ENCODE results near the gene SPATA6L. TPM values are rescaled to one million over a fixed set of nuclear protein-coding genes. Genes with fewer than 3 reads are reported as not detected.
"Not testable (repeated sequence)": the region's sequence is repeated elsewhere in the genome, so short reads cannot be mapped to it uniquely, and the experiment has no call there.

Gene SPATA6L
- total RNA-seq, 1 donor from 2014 or later: 3.7 TPM

GRCh38 chr9:4640027-4640426 lies 26.3 kb downstream of the SPATA6L start:
- no peak for DNase-seq (ENCODE audit: low spot score)
- peak; percentile 88 for ATAC-seq

- no peak for ATAC-seq
- no peak for DNase-seq (ENCODE audit: low spot score)
Observed at GRCh38 chr9:4639420-4639819, 26.9 kb downstream of the SPATA6L start.

GRCh38 chr9:4638968-4639367 lies 27.3 kb downstream of the SPATA6L start:
- DNase-seq (ENCODE audit: low spot score) (no peak), ATAC-seq (no peak)

DNA sequence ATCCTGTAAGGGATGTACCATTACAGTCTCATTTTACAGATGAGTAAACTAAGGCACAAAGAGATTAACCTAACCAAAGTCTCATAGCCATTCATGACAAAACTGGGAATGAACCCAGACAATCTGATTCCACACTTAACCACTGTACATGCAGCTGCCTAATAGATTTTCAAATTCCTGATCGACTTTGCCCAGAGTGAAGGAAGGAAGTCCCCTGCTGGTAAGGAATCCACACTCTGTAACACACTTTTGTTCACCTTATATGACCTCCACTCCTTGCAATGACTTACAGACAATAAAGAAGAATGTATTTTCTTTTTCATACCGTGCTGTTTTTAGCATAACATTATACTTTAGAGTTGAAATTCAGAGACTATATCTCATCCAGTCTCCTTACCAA lies 35.4 kb downstream of the SPATA6L start:
- DNase-seq (ENCODE audit: low spot score): no peak
- ATAC-seq: no peak

- no peak for ATAC-seq
Observed at GRCh38 chr9:4622016-4622415, 44.3 kb downstream of the SPATA6L start.

DNA sequence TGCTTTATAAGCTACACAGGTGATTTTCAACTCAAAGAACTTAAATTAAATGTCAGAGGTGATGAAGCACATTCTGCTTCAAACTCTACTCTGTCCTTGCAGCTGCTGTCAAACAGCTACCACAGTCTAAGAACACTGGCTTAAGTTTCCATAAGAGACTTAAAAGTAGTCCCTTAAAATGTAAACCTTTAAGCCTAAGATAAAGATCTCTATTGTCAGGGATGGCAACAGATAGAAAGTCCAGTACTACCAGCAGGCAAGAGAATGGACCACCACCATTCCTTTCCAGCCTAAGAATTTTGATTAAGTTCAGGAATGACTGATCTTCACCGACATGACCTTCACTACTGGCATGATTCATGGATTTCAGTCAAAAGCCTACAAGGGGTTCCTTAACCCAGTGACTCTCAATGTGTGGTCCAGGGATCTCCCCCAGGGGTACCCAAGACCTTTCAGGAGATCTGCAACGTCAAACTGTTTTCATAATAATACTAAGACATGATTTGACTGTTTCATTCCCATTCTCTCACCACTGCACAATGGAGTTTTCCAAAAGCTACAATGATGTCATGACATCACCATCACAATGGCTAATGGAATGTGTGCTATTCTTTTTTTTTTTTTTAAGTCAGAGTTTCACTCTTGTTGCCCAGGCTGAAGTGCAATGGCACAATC lies 45.3 kb downstream of the SPATA6L start:
- ATAC-seq: no peak
- no peak for DNase-seq (ENCODE audit: low spot score)

More at GRCh38 chr9:4622016-4622415, 44.3 kb downstream of the SPATA6L start:
- DNase-seq (ENCODE audit: low spot score): no peak

- ATAC-seq (no peak), DNase-seq (ENCODE audit: low spot score) (no peak)
Observed at GRCh38 chr9:4620057-4620765, 46.1 kb downstream of the SPATA6L start.

DNA sequence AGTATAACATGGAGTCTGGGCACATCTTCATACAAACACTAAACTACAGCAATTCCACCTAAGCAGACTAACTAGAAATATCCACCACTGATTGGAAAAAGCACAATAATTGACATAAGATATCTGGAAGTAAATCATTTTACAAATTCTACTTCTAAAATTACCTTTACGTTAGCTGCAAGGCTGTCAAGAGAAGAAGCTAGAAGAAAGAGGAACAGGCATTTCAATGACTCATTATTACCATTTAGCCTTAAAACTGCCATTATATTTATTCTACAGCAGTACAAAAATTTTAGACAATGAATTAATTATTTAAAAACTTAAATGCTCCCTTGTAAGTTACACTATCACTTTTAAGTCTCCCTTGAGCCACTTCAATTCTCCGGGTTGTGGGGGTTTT lies 47.6 kb downstream of the SPATA6L start:
- ATAC-seq (no peak), DNase-seq (ENCODE audit: low spot score) (no peak)

GRCh38 chr9:4617752-4618151 lies 48.5 kb downstream of the SPATA6L start:
- ATAC-seq (no peak), DNase-seq (ENCODE audit: low spot score) (no peak)

DNA sequence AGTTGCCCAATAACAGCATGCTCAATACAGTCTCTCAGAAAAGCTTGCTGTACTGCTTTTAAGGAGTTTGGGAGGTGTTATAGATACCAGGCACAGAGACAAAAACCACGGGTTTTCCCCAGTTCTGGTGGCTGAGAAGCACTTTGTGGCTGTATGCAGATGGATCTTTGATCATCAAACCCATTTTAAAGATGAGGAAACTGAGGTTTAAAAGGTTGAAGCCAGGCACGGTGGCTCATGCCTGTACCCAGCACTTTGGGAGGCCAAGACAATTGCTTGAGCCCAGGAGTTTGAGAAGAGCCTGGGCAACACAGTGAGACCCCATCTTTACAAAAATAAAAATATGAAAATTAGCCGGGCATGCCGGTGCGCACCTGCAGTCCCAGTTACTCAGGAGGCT lies 50.5 kb downstream of the SPATA6L start:
- DNase-seq (ENCODE audit: low spot score) (no peak), ATAC-seq (no peak)

DNA sequence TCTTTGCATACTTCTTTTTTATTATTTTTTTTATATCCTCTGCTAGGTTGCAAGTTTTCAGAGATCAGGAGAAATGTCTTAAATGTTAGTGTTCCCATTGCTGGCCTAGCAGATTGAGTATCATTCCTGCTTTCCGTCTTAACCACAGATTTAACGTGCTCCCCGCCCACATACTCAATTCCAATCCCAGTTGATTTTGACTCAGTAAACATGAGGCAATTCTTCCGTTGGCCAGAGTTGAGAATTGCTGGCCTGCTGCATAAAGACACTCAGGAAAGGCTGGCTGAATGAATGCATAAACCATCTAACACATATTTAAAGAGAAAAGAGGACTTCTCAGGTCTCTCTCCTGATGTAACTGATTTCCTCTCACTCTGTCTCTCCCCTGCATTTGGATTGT lies 51.0 kb downstream of the SPATA6L start:
- ATAC-seq: peak; percentile 80
- peak; percentile 57 for DNase-seq (ENCODE audit: low spot score)

GRCh38 chr9:4614627-4615026 lies 51.7 kb downstream of the SPATA6L start:
- ATAC-seq (peak; percentile 88), DNase-seq (ENCODE audit: low spot score) (peak; percentile 55)

DNA sequence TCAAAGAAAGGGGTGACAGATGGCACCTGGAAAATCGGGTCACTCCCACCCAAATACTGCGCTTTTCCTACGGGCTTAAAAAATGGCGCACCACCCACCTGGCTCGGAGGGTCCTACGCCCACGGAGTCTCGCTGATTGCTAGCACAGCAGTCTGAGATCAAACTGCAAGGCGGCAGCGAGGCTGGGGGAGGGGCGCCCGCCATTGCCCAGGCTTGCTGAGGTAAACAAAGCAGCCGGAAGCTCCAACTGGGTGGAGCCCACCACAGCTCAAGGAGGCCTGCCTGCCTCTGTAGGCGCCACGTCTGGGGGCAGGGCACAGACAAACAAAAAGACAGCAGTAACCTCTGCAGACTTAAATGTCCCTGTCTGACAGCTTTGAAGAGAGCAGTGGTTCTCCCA lies 60.2 kb downstream of the SPATA6L start:
- ATAC-seq; DNase-seq (ENCODE audit: low spot score): not testable (repeated sequence)

- peak; percentile 67 for DNase-seq (ENCODE audit: low spot score)
Observed at GRCh38 chr9:4604678-4605095, 61.6 kb downstream of the SPATA6L start.

GRCh38 chr9:4603830-4604229 lies 62.5 kb downstream of the SPATA6L start:
- ATAC-seq: no peak
- no peak for DNase-seq (ENCODE audit: low spot score)

More at GRCh38 chr9:4604678-4605095, 61.6 kb downstream of the SPATA6L start:
- ATAC-seq: peak; percentile 99

- DNase-seq (ENCODE audit: low spot score): no peak
- no peak for ATAC-seq
Observed at GRCh38 chr9:4600368-4600767, 65.9 kb downstream of the SPATA6L start.

DNA sequence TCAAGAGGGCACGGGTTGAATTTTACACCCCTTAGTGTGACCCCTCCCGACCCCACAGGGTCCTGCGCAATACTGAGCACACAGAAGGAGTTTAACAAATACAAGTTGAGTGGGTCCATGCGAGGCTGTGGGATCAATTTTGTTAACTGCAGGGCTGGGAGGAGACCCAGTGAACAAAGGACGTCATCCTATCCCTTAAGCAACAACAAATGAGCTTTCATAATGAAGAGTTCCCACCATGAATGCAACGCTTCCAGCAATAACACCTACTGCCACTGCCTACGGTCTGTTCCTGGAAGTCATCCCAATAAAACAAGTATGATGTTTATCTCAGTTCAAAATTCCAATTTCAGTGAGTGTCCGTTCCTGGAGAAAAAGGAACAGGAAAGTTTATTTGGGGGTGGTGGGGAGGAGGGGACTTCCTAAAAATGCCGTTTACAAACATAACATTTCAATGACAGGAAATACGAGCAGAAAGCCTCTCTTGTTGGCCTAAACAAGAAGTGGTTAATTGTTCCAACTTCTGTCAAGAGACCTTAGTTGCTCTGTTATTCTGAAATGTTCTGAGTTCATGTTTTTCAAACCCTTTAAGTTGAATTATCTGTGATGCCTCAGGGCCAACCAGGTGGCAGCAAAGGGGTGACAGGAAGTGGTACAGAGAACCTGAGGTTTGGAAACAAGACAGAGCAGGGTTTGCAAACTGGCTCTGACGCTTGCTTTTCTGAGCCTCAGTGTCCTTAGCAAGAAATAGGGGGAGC lies 69.9 kb downstream of the SPATA6L start:
- DNase-seq (ENCODE audit: low spot score) (peak; percentile 81), ATAC-seq (peak; percentile 75)

DNA sequence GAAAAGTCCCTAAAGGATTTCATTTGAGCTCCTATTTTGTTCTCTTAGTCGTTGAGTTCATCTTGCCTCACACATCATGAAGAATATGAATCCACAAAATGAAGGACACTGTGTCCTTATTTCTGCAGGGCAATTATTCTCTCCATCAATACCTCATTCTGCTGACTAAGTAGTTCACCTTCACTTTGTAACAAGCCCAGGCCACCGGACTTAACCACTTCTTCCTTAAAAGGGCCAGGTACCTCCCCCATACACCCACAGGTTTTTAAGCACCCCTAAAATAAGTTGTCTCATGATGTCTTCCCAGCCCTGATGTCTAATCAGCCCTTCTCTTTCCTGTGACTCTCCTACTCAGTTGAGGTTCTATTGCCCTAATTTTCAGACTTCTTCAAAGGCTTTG lies 71.3 kb downstream of the SPATA6L start:
- ATAC-seq (no peak), DNase-seq (ENCODE audit: low spot score) (no peak)

- ATAC-seq: no peak
- DNase-seq (ENCODE audit: low spot score): no peak
Observed at GRCh38 chr9:4594545-4594944, 71.7 kb downstream of the SPATA6L start.

DNA sequence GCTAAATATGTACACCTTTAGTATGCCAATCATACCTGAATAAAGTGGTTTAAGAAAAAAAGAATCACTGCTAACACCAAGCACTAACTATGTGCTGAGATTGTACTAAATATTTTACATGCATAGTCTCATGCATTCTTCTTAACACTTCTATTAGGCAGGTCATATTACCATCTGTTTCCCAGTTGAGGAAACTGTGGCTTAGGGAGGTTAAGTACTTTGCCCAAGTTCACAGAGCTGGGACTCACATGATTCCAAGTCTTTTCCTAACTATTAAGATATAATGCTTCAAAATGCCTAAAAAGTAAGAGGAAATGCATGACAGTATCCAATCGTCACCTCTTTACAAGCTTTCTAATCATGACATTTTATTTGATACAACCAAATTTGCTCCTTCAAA lies 73.4 kb downstream of the SPATA6L start:
- DNase-seq (ENCODE audit: low spot score): no peak
- no peak for ATAC-seq

DNA sequence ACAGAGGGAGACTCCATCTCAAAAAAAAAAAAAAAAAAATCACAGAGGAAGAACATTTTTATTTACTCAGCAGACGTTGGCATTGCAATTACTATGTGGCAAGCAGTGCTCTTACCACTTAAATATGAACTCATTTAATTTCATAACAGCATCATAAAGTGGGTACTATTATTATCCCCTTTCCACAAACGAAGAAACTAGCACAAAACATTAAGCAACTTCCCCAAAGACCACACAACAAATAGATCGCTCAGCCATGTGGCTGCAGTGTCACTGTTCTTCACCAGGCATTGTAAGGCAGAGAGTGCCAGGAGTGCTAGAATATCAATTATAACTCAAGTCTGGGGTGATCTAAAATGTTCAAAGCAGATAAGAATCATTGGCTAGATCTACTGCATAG lies 74.0 kb downstream of the SPATA6L start:
- ATAC-seq: no peak

GRCh38 chr9:4591123-4591500 lies 75.2 kb downstream of the SPATA6L start:
- DNase-seq (ENCODE audit: low spot score) (no peak), ATAC-seq (peak; percentile 27)

More for the DNA sequence above, 74.0 kb downstream of the SPATA6L start:
- no peak for DNase-seq (ENCODE audit: low spot score)

All from left lobe of liver (tissue), 2 donors.